GM18858 (cell line): ENCODE measurements around the gene HAS3.

ENCODE experiments used
- ATAC-seq: cut with Tn5 transposase; IDR thresholded peaks from one replicate; pipeline ENCODE4 v1.9.1; 2021; ENCODE audit not compliant: unreplicated experiment

Gene HAS3

GRCh38 chr16:69089091-69089910 is 16.2 kb upstream of the HAS3 start:
- ATAC-seq, result no peak

- no peak for ATAC-seq
These were observed 11.5 kb upstream of the HAS3 start for GRCh38 chr16:69093974-69094373.

GRCh38 chr16:69094501-69094900 is 11.0 kb upstream of the HAS3 start:
- no peak for ATAC-seq

GRCh38 chr16:69095193-69095592 is 10.3 kb upstream of the HAS3 start:
- no peak for ATAC-seq

- no peak for ATAC-seq
These were observed 5.3 kb upstream of the HAS3 start for GRCh38 chr16:69100071-69100691.

- ATAC-seq, result no peak
These were observed 1.2 kb downstream of the HAS3 start for GRCh38 chr16:69106491-69107315.

- ATAC-seq, result no peak
These were observed 2.0 kb downstream of the HAS3 start for GRCh38 chr16:69107316-69107962.

GRCh38 chr16:69108064-69108904 is 2.8 kb downstream of the HAS3 start:
- no peak for ATAC-seq

GRCh38 chr16:69108905-69109252 is 3.4 kb downstream of the HAS3 start:
- ATAC-seq, result no peak

- ATAC-seq, result no peak
These were observed 4.2 kb downstream of the HAS3 start for GRCh38 chr16:69109486-69110270.

GRCh38 chr16:69110406-69110805 is 5.0 kb downstream of the HAS3 start:
- ATAC-seq, result no peak

GRCh38 chr16:69111216-69111875 is 5.9 kb downstream of the HAS3 start:
- no peak for ATAC-seq

- ATAC-seq, result no peak
These were observed 6.4 kb downstream of the HAS3 start for GRCh38 chr16:69111876-69112230.

- no peak for ATAC-seq
These were observed 7.1 kb downstream of the HAS3 start for GRCh38 chr16:69112285-69113129.

GRCh38 chr16:69113216-69113615 is 7.8 kb downstream of the HAS3 start:
- no peak for ATAC-seq

- ATAC-seq, result no peak
These were observed 9.0 kb downstream of the HAS3 start for GRCh38 chr16:69114346-69114975.

GRCh38 chr16:69114976-69115355 is 9.5 kb downstream of the HAS3 start:
- no peak for ATAC-seq

- no peak for ATAC-seq
These were observed 9.9 kb downstream of the HAS3 start for GRCh38 chr16:69115361-69115760.
